ENCODE results near the gene PLPP3.

The PLPP3 gene

DNA sequence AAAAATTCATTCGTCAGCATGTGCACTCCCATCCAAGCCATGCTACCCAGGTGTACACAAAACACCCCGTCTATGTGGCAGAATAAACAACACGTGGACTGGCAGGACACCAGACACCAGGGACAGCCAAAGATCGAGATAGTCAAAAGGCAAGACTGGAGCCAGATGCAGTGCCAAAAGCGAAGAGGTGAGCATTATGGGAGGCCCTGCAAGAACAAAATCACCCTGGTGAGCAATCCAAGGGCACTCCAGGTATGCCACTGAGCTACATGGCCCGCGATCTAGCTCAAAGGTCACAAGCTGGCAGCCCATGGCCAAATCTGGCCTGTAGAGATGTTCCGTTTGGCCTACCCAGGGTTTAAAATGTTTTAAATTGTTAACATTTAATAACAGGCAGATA lies 33.7 kb downstream of the PLPP3 start:
- DNase-seq: no peak

DNA sequence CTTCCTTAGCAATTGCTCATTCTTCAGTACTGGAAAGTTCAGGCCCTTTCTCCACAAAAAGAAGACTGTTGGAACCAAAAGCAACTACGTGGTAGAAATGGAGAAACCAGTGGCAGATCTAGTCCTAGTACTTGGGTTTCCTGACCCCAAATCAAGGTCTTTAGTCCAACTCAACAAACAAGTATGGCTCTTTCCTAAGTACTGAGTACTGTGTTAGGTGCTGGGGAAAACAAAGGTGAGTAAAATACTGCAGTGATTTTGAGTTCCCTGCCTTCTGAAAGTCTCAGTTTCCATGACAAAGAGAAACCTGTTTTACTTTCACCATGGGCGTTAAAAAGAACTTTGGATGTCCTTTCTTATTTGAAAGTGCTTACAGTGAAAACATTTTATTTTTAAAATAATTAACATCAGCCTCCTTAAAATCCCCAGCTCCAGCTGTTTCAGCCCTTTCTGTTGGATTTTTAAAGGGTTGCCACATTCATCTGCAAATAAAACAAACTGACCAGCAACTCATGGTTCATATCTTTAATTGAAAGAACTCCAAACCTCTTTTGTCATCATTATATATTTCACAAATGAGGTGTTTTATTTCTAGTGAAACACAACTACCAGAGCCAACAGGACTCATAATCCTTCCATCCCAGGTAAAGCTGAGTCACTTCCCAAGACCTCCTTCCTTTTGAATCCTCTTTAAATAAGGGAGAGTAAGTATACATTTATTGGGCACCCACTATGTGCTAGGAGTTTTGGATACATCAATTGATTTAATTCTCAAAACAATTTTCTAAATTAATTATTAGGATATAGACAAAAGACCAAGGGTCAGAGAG lies 35.4 kb downstream of the PLPP3 start:
- DNase-seq: no peak

DNA sequence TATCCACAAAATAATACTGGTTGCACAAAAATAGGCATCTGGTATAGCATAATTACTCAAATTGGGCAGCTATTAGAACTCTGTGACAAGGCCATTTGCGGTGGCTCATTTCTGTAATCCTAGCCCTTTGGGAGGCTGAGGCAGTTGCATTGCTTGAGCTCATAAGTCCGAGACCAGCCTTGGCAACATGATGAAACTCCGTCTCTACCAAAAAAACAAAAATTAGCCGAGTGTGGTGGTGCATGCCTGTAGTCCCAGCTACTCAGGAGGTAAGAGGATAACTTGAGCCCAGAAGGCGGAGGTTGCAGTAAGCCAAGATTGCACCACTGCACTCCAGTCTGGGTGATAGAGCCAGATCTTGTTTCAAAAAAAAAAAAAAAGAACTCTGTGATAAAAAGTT lies 36.7 kb downstream of the PLPP3 start:
- DNase-seq: no peak

DNA sequence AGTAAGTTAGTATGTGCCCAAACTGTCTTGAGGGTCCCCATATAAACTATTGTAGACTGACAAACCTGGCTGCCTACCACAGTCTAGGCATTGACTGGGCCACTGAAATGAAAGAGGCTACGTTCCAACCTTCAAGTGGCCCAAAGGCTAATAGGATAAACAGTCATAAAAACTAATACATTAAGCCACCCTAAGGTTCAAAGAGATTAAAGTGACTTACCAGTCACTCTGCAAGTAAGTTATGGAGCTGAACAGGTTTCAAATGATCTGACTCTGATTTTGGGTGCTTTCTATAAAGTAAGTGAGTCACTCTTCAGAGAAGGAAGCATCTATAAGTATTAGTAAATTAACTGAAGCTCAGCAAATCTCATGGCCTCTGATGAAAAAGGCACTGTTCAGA lies 38.0 kb downstream of the PLPP3 start:
- DNase-seq: no peak

DNA sequence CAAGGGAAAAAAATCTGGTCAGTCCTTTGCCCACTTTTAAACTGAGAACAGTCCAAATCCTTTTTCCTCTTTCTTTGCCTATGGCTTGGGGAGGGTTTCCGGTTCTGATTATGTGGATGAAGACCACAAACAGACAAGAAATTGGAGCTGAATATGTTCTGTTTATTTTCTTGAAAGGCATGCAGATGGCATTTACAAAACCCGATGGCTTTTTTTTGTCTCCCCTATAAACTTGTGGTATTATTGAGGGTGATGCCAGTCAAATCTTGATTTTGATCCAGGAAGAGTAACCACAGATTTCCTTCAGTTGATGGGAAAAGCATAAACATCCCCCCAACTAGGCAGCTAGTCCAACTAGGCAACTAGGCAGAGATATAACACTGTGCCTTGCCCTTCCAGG lies 38.9 kb downstream of the PLPP3 start:
- no peak for DNase-seq

DNA sequence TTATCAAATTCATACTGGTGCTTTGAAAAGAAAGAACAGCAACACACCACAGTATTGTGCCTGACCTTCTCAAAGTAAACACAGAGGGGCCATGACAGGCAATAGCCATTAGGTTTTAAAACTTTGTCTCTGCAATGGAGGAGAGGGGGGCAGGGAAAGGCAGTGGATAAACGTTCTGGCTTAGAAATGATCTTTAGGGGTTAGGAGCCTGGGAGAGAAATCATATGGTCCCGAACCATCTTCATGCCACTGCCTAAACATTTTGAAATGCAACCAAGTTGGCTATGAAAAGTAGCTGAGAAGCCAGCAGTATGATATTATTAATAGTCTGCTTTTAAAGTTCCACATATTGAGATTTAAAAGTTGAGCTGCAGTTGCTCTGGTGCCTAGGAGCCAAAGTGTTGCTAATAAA lies 39.8 kb downstream of the PLPP3 start:
- DNase-seq: no peak

DNA sequence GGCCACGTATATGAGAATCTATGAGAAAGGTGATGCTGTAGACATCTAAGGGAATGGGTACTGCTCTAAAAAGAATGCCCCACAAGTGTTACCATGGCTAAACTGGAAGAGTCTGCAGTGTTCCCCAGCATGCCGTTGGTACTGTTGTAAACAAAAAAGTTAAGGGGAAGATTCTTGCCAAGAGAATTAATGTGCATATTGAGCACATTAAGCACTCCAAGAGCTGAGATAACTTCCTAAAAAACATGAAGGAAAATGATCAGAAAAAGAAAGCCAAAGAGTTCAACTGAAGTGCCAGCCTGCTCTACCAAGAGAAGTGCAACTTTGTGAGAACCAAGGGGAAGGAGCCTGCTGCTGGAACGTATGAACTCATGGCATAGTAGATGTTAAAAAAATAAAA lies 40.8 kb downstream of the PLPP3 start:
- DNase-seq: no peak

DNA sequence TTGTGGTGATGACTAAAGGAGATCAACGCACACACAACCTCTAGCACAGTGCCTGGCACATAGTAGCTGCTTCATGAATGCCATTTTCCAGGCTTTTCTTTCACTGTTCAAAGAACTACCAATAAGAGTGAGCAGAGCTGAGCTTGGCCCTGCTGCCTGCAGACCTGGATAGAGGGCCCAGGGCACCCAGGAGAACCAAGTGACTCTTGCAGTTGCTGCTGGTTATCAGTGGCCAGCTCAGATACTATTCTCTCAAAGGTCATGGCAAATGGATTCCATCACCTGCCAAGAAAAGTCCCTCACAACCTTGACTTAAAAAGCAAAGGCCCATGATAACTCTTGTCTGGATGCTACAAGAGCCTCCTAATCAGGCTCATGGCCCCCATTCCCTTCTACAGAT lies 41.7 kb downstream of the PLPP3 start:
- DNase-seq: no peak

DNA sequence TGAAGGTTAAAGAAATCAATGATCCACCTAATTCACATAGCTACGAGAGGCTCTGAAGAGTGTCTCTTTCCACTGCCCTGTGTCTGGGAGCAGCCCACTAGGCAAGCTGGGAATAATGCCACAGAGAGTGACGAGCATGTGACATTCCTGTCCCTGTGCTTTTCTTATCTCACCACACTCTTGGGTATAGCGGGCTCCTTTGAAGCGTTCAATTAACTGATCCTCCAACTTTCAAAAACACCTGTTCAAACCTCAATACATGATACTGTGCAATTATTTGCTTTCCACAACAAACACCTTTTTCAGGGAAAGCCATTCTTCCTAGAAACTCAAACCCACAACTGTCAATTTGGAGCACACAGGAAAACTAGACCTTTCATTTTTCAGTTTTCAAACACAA lies 43.4 kb downstream of the PLPP3 start:
- no peak for DNase-seq

DNA sequence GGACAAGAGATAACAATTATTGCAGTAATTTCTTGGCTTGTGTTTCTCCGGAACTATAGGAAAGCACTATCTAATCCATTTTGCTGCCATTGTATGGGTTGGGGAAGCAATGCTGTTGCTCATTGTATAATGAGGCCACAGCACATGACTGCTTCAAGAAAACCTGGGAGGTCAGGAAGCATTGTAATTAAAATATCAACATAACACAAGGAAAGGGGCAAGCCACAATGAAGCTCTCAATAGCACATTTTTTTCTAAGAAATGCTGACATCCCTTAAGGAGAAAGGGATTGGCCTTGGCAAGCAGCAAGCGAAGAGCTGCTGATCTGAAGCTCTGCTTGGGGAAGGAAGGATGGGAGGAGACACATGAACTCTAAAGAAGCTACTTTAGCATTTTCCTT lies 44.0 kb downstream of the PLPP3 start:
- no peak for DNase-seq

DNA sequence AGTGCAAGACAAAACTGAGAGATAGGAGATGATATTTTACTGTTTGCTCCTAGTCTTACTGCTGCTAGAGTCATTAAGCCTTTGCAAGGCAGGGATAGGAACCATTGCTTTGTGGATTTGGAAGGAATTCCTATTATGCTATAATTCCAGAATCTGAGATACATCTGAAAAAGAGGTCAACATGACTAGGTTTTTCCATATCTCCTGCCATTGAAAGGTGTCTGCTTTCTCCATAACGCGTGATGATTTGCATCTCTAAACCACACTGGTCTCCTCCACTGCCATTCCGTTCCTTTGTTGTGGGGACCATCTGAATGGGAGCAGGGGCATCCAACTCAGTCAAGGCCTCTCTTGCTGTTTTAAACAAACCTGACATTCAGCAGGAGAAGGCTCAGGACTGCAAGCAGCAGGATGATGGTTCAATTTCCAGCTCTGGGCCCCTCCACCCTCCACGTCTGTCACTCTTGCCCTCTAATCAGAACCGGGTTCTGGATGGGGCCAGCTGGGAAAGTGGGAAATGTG lies 45.2 kb downstream of the PLPP3 start:
- no peak for DNase-seq

DNA sequence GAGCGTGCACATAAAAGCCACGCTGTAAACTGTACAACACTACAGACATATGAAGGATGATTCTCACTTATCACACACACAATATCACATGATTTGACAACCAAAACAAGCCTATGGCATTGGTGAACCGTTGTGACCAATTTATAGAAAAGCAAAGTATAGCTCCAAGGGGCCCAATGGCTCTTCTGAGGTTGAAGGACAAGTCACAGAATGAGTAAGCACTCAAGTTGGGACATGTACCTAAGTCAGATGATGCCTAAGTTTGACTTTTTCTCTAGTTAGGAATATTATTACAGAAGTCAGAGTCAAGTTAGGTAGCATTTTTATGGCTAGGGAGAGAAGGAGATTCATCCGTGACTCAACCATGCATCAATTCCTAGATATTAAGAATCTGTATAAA lies 45.7 kb downstream of the PLPP3 start:
- DNase-seq: no peak

DNA sequence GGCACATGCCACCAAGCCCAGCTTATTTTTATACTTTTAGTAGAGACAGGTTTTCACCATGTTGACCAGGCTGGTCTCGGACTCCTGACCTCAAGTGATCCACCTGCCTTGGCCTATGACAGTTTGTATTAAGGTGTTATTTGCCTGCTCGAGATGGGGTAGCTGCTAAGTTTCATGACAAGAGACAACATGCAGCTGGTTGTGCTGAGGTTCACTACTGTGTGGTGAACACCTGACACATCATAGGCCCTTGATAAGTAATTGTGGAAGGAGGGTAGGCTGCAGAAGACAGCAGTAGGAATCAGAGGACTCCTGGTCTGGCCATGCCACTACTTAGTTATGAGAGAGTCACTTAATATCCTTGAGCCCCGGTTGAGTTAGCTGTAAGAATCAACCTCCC lies 46.2 kb downstream of the PLPP3 start:
- no peak for DNase-seq

DNA sequence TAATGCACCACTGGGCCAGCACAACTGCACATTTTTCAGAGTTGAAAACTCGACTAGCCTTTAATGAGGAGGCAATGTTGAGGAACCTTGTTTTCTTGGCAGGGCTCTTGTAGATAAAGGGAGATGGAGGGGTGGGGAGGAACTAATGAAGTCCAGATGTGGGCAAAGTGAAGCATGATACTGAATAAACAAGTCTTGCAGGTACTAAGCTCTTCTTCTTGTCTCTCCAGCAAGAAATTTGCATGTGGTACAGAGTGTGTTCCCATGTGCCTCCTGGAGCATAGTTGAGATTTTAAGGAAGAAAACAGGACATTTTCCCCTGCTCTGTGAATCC lies 47.0 kb downstream of the PLPP3 start:
- no peak for DNase-seq

DNA sequence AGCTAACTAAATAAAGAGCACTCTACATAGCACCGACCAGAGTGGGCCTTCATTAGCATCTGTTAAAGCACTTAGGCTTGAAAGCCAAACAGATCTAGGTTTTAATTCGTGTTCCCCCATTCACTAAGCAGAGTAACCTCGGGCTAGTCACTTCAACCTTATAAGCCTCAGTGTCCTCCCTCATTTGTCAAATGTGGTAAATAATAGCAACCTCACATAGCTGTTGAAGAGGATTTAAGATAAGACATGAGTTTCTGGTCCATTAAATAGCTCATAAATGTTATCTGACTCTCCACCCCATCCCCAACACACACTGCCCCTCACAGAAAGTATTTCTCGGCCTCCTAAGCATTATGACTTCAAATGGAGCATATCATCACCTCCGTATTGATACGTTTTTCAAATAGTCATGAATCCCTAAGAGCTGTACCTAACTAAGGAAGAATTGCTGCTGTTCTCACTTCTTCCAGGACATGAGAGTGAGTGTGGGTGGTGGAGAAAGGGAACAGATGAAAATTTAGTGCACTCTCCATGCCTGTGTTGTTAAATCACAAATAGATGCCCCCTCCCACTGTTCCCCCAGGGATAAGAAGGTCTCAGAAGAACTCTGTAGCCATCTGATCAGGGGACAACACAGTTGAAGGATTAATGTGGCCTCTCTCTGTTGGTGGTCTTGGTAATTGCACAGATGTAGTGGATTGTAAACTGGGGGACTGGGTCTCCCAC lies 47.6 kb downstream of the PLPP3 start:
- no peak for DNase-seq

DNA sequence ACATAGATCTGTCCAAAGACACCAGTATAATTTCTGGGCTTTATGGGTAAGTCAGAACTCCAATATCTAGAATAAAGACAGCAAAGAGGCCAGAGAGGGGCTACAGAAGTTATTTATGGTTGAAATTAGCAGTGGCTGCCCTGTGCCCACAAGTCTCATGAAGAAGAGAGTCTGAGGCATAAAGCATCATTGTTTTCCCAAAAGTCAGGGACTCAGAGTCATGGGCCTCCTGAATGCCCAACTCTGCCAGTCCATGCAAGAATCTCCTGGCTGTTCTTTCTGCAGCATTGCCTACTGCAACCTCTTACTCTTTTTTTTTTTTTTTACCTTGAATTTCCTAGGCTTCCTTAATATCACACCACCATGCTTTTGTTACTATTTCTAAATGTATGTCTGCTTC lies 49.6 kb downstream of the PLPP3 start:
- DNase-seq: no peak

DNA sequence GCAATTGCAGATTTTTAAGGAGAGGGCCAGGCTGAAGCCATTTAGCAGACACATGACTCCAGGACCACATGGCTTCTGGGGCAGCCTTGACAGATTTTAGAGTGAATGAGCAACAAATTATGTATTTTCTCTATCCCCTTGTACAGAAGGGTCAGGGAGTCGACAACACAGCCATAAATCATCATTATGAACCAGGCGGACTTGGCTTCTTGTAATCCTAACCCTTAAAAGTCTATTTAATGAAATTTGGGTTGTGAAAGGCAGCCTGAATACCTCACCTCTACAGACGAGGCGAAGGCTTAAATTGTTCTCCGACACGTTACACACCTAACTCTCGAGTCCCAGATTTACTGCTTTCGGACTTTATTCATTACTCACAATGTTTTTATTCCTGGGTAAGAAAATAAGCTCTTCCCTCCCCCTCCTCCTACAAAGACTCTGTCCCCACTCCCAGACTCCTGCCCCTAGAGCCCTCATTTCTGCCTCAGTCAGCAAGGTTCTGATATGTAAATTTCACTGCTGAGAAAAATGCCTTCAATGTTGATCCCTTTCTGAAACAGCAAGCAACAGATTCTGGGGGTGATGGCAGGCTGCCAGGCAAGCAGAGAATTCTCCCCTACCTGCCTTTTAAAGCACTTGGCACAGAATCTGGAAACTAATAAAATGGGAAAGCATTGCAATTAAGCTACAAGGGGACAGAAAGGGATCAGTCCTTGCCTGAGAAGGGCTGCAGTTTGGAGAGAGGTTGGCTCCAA lies 51.6 kb downstream of the PLPP3 start:
- DNase-seq: no peak

DNA sequence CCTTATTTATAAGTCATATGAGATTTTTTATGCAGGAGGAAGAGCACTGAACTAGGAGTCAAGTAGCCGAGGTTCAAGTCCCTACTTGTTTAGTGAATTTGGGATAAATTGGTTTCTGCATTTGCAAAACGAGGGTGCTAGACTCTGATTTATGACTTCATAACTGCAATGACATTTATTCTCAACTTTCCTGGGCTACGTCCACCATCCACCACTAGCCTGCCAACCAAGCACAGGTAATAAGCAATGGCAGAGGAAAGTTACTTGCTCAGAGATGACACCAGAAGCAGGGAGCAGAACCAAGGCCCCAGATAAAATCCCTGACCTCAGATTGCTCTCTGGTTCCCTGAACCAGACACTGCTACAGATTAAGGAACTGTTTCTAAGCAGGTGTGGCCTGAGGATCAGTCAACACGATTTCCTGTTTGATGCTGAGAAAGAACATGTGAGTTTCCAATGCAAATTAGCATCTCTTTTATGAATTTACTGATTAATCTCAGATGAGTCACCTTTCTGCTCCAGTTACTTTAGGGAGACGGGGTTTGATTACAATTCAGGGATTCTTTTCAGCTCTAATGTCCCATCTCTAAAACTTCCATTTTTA lies 52.7 kb downstream of the PLPP3 start:
- no peak for DNase-seq

DNA sequence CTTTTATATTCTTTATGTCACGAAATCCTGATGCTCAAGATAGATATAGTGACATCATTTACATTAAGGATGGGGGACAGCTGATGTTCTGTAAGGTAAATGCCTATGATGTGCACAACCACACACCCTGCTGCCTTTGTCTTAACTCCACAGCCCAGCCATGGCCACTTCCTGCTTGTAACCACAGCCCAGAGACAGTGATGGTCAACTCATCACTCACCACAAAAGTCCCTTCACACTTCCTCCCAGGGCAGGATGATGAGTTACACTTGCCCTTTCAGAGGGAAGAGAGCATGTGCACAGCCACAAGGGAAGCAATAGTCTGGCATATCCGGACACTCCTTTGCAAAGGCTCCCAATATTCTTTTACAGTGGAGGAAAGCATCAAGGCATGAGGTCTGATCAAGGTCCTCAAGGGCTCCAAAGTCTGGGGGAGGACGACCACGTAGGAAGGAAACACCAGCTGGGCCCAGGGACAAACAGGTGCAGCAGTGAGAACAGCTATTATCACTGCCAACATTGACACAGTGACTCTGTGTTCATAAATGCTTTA lies 53.8 kb downstream of the PLPP3 start:
- no peak for DNase-seq

DNA sequence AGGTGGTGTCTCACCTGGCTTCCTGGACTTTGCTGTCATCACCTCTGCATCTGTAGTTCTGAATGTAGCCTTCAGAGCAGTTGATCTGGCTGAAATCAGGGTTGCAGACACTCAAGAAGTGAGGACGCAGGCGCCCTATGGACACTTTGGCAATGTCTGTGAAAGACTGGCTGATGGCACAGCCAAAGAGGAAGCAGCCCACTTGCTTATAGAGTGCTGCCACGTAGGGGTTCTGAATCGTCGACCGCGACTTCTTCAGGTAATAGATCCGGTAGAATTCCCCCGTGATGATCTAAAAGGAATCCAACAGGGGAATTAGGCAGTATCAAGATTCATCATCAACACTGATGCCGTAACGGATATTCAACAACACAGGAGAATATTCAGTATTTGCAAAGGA lies 55.1 kb downstream of the PLPP3 start:
- DNase-seq: no peak

DNA sequence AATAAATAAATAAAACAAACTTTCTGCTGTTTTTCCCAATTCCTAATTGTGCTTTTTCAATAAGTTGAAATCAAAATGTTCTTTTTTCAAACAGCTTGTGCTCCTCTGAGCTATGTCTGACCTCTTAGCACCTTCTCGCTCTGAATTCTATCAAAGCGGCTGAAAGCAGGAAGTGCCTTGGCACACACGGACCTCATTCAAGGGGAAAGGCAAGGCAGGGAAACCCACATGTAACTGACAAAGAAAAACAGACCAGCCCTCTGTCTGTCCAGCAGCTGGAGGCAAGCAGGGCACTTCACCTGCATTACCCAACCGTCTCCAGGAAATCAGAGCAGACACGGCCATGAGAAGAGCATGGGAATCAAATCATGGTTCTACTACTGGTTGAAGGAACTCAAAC lies 56.7 kb downstream of the PLPP3 start:
- no peak for DNase-seq

DNA sequence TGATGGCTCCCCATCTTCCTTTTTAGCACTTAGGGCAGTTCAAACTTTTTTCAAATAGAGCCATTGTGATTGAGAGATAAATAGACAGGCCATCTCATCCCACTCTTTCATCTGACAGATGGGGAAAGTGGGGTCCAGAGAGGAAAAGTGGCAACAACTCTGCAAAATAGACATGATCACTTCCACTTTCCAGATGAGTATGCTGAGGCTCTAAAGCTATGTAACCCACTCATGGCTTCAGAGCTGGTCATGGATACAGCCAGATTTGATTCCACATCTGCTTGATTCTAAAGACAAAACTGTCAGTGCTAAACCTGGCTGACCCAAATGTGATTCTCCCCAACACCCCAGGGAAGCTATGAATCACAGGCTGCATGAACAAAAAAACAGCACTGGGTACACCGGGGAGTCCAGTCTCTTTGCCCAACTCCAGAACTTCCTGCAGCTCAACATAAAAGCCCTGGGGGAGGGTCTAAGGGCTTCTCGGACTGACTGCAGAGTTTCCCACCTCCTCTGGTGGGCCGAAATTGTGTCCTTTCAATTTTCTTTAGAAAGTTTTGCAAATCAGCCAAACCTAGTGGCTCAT lies 59.3 kb downstream of the PLPP3 start:
- no peak for DNase-seq
